HG03571 (cell line): ENCODE measurements around the gene WDR72.

ENCODE experiments used
- ATAC-seq: cut with Tn5 transposase; IDR thresholded peaks from one replicate; pipeline ENCODE4 v1.9.1; 2021; ENCODE audit not compliant: unreplicated experiment

The WDR72 gene

GRCh38 chr15:53611145-53611920, 148.1 kb downstream of the WDR72 start:
- ATAC-seq, result no peak

- ATAC-seq, result no peak
These were observed 168.4 kb downstream of the WDR72 start for GRCh38 chr15:53591041-53591440.

GRCh38 chr15:53590380-53590779, 169.1 kb downstream of the WDR72 start:
- ATAC-seq, result no peak

- ATAC-seq, result no peak
These were observed 169.9 kb downstream of the WDR72 start for GRCh38 chr15:53589520-53590057.

GRCh38 chr15:53588773-53589172, 170.7 kb downstream of the WDR72 start:
- no peak for ATAC-seq

- no peak for ATAC-seq
These were observed 172.7 kb downstream of the WDR72 start for GRCh38 chr15:53586799-53587198.

GRCh38 chr15:53581513-53581912, 177.9 kb downstream of the WDR72 start:
- ATAC-seq, result no peak

GRCh38 chr15:53580366-53580765, 179.1 kb downstream of the WDR72 start:
- ATAC-seq, result no peak

GRCh38 chr15:53576841-53577240, 182.6 kb downstream of the WDR72 start:
- no peak for ATAC-seq

GRCh38 chr15:53573091-53573490, 186.4 kb downstream of the WDR72 start:
- ATAC-seq, result no peak

GRCh38 chr15:53569751-53570480, 189.5 kb downstream of the WDR72 start:
- ATAC-seq, result no peak

- no peak for ATAC-seq
These were observed 192.6 kb downstream of the WDR72 start for GRCh38 chr15:53566912-53567311.

- ATAC-seq, result no peak
These were observed 193.7 kb downstream of the WDR72 start for GRCh38 chr15:53565721-53566120.

GRCh38 chr15:53564647-53565046, 194.8 kb downstream of the WDR72 start:
- ATAC-seq, result no peak

- no peak for ATAC-seq
These were observed 195.8 kb downstream of the WDR72 start for GRCh38 chr15:53563627-53564026.

GRCh38 chr15:53559364-53560277, 199.8 kb downstream of the WDR72 start:
- ATAC-seq, result no peak

- no peak for ATAC-seq
These were observed 201.1 kb downstream of the WDR72 start for GRCh38 chr15:53558384-53558783.

- no peak for ATAC-seq
These were observed 204.2 kb downstream of the WDR72 start for GRCh38 chr15:53555226-53555625.

GRCh38 chr15:53549697-53550305, 209.7 kb downstream of the WDR72 start:
- no peak for ATAC-seq

GRCh38 chr15:53548236-53548635, 211.2 kb downstream of the WDR72 start:
- no peak for ATAC-seq
